SK-N-MC (cell line): ENCODE results near the gene FREM1.
A peak's percentile ranks its signal among the peaks of the same experiment; 100 is the strongest.

Experiments
- DNase-seq: peaks from one replicate; pipeline ENCODE4 v3.0.0-alpha.2; 2011; ENCODE audit warnings: low read depth, low spot score
- H3K27ac ChIP-seq: fragments of 200-600 bp; sonication (generic); 2 replicates; pipeline ENCODE4 v1.5.1; 2016; ENCODE audit warnings: mixed run types
- H3K36me3 ChIP-seq: fragments of 200-600 bp; sonication (generic); 2 replicates; pipeline ENCODE4 v1.6.1; 2017; ENCODE audit warnings: antibody characterized with exemption, low read length, mixed read lengths; ENCODE audit not compliant: insufficient read depth
- H3K4me3 ChIP-seq: fragments of 200-600 bp; sonication (generic); 2 replicates; pipeline ENCODE4 v1.5.1; 2016
- H3K9ac ChIP-seq: fragments of 200-600 bp; sonication (generic); 2 replicates; pipeline ENCODE4 v1.8.0; 2017; ENCODE audit warnings: mixed run types, mixed read lengths; ENCODE audit not compliant: insufficient read length
- H3K9me3 ChIP-seq: fragments of 200-600 bp; sonication (generic); 2 replicates; pipeline ENCODE4 v1.6.1; 2017; ENCODE audit warnings: low read depth, mild to moderate bottlenecking, antibody characterized with exemption, low read length, moderate library complexity, mixed read lengths
- EZH2 ChIP-seq: fragments of 200-600 bp; sonication (generic); IDR thresholded peaks from one replicate; pipeline ENCODE4 v1.6.1; 2017; ENCODE audit warnings: antibody characterized with exemption
- FOXP2 ChIP-seq: optimal IDR thresholded peaks from 2 replicates; pipeline ENCODE3; 2011; ENCODE audit warnings: mild to moderate bottlenecking, moderate library complexity; ENCODE audit not compliant: insufficient read depth; ENCODE audit errors: extremely low read length, control extremely low read depth
- POLR2AphosphoS5 ChIP-seq: IDR thresholded peaks from 2 replicates; pipeline ENCODE4 v1.6.1; 2012; ENCODE audit warnings: mild to moderate bottlenecking, low read depth, low read length, borderline replicate concordance

The FREM1 gene

DNA sequence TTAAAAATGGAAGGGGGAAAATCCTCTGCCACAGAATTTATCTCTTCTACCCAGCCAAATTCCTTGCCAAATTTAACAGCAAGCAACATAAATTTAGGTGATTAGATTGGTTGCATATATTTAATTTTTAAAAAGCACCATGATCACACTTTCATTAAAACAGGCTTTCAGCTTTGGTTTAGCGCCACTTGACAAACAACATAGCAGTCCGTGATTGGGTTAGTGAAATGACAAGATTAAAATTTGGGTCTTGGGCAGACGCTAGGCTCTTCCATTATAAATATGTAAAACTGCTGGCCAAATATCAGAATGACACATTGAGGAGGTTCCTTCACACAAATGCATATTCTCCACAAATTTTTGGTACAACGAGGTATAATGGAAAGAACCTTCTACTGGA is 129.5 kb downstream of the FREM1 start:
- Histone ChIP-seq H3K4me3 (no peak overlapping the region), H3K9ac (no peak overlapping the region), H3K36me3 (peaks cover 30% of the 10 kb centered on the region), H3K9me3 (no peaks in the 10 kb centered on the region), H3K27ac (no peak overlapping the region)
- no peak for TF ChIP-seq FOXP2
- no peak for DNase-seq

DNA sequence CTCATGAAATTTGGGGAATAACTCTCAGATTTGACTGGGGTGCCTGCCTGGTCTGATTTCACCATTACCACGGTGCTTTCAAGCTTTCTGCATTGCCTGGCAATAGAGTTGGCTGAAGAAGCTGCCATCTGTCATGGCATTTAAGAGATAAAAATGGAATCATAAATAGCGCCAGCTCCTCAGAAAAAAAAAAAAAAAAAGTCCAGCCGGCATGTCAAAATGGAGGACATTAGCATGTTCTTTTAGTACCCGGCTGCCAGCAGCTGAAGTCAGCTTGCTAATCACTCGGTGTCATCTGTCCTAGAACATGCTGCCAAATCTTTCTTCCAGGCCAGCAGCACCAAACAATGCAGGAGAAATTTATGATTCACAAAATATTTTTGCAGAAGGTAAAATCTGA is 130.0 kb downstream of the FREM1 start:
- Histone ChIP-seq H3K9ac (no peak overlapping the region), H3K36me3 (peaks cover 31% of the 10 kb centered on the region), H3K27ac (no peak overlapping the region), H3K9me3 (no peaks in the 10 kb centered on the region), H3K4me3 (no peak overlapping the region)
- no peak for DNase-seq
- TF ChIP-seq POLR2AphosphoS5, result no peak
- no peak for TF ChIP-seq FOXP2
- no peak for TF ChIP-seq EZH2

DNA sequence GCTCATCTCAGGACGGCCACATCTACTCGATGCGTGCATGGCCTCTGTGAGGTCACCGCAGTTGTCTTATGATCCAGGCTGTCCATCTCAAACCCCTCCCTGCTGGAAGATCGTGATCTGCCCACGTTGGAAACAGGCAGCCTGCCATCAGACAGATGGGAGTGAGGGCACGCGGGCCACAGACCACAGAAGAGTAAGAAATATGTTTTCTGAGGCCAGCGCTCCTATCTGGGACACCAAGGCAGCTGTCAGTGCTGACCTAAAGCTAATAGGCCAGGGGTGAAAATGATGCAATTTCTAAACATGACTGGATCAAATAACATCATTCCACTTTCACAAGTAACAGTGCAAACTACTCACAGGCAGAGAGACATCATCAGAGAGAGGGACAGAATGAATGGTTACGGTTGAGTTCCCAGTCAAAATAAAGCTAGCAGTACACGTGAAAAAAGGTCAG is 130.6 kb downstream of the FREM1 start:
- no peaks in the 10 kb centered on the region for H3K9me3 ChIP-seq
- no peak for TF ChIP-seq EZH2
- no peak for TF ChIP-seq FOXP2
- H3K9ac ChIP-seq, result no peak overlapping the region
- no peak overlapping the region for H3K27ac ChIP-seq
- DNase-seq, result no peak
- no peak overlapping the region for H3K4me3 ChIP-seq
- peaks cover 35% of the 10 kb centered on the region for H3K36me3 ChIP-seq

DNA sequence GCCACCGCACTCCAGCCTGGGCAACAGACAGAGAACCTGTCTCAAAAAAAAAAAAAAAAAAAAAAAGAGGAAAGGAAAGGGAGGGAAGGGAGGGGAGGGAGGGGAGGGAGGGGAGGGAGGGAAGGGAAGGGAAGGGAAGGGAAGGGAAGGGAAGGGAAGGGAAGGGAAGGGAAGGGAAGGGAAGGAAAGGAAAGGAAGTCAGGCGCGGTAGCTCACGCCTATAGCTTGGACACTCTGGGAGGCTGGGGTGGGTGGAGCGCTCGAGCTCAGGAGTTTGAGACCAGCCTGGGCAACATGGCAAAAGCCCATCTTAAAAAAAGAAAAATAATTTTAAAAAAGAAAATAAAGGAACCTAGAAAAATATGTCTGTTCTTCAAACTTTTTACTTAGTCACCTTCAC is 131.7 kb downstream of the FREM1 start:
- TF ChIP-seq POLR2AphosphoS5 (no peak), EZH2 (no peak), FOXP2 (no peak)
- H3K9me3 ChIP-seq, result no peaks in the 10 kb centered on the region
- peaks cover 26% of the 10 kb centered on the region for H3K36me3 ChIP-seq
- no peak overlapping the region for H3K4me3 ChIP-seq
- no peak overlapping the region for H3K9ac ChIP-seq
- H3K27ac ChIP-seq, result no peak overlapping the region
- DNase-seq, result no peak

DNA sequence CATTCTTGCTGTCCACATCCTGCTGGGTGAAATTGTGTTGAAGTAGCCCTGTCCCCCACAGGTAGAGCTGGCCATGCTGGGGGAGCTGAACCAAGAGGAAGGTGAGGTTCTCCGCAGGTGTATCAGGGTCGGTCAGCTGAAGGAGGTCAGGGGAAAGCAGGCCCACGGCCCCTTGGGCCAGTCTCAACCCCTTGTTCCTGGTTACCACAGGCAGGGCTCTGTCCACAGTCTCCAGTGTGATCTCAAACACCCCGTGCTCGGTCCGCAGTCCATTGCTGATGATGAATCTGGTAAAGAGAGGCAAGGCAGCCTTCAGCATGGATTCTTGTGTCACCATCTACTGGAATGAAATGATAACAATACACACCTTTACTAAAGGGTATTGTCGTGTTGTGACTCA is 134.3 kb downstream of the FREM1 start:
- Histone ChIP-seq H3K4me3 (no peak overlapping the region), H3K9ac (no peak overlapping the region), H3K9me3 (no peaks in the 10 kb centered on the region), H3K36me3 (peaks cover 14% of the 10 kb centered on the region; the same call in 1 of the 2 replicates), H3K27ac (no peak overlapping the region)
- DNase-seq, result no peak
- TF ChIP-seq POLR2AphosphoS5 (no peak), EZH2 (no peak)

DNA sequence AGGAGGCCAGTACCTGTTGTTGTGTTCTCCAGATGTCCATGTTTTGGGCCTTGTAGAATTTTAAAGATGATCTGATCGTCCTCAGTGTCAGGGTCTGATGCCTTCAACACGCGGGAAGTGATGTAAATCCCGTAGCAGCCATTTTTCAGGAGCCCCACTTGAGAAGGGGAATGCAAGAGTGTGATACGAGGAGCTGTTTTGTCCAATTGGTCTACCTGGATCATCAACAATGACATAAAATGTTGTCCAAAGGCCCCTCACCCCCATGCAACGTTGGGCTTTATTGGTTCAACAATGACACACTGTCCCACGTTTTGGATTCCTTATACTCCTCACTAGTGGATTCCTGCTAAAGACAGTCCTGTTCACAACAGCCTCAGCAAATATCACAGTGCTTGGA is 139.6 kb downstream of the FREM1 start:
- TF ChIP-seq POLR2AphosphoS5 (no peak), EZH2 (no peak), FOXP2 (no peak)
- peaks cover 4% of the 10 kb centered on the region; the same call in 1 of the 2 replicates for H3K36me3 ChIP-seq
- no peak overlapping the region for H3K4me3 ChIP-seq
- no peak overlapping the region for H3K9ac ChIP-seq
- H3K27ac ChIP-seq, result peak overlapping the region; percentile 63
- DNase-seq, result no peak
- H3K9me3 ChIP-seq, result no peaks in the 10 kb centered on the region

DNA sequence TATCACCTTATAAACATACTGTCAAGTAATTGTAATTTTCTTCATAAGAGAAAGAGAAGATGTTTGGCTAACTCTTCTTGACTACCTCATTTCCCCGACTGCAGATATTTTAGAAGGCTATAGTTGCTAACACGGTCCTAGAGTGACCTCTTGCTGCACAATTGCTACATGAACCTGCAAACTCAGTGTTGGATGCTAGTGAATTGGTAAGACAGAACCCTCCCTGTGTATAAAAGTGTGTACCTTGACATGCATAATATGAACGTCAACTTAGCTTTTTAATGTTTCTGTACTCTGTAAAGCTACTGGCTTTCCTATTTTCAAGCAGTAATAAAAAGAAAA is 141.0 kb downstream of the FREM1 start:
- Histone ChIP-seq H3K27ac (peak overlapping the region; percentile 52), H3K36me3 (no peaks in the 10 kb centered on the region), H3K9ac (no peak overlapping the region), H3K9me3 (no peaks in the 10 kb centered on the region), H3K4me3 (no peak overlapping the region)
- DNase-seq, result no peak
- TF ChIP-seq POLR2AphosphoS5, result no peak
- no peak for TF ChIP-seq FOXP2
- TF ChIP-seq EZH2, result no peak

DNA sequence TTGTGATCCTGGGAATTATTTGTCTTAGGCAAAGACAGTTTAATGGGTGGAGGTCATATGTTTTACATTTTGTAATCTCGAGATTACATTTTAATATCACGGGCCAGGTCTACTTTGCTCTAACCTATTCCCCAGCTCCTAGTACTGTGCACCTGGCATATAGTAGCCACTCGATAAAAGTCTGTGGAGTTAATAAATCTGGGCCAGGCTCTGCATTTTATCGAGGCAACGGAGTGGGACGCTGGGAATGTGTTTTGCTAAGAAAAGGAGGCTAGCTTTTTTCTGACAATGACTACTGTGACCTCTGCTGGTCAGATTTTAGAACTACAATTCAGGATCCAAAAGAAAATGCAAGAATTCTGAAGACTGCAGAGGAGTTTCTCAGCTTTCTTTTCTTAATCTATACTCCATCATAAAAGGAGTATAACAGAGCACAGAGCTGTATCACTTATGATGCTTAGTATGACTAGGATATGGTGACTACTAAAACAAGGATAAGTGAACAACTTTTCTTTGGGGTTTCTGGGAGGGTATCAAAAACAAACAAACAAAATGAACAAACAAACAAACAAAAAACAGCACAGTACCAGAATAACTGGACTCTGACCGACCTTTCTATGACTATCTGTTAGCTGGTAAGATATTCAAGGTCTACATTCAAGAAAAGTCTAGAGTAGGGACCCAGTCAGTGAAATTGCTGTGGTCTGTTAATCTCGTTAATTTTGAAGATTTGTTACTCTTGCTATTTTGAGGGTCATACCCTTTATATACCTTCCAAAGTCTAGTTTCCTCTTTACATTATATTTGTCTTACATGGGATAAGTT is 141.6 kb downstream of the FREM1 start:
- H3K27ac ChIP-seq, result peak overlapping the region; percentile 52
- peak; percentile 82 for DNase-seq
- H3K9me3 ChIP-seq, result no peaks in the 10 kb centered on the region
- peak overlapping the region; percentile 55 for H3K9ac ChIP-seq
- TF ChIP-seq EZH2, result no peak
- TF ChIP-seq POLR2AphosphoS5, result no peak
- no peak for TF ChIP-seq FOXP2
- H3K36me3 ChIP-seq, result no peaks in the 10 kb centered on the region; the same call in 1 of the 2 replicates
- 0 out of 2 replicates have a peak overlapping the region, but pooled peaks have one; percentile 17 for H3K4me3 ChIP-seq

DNA sequence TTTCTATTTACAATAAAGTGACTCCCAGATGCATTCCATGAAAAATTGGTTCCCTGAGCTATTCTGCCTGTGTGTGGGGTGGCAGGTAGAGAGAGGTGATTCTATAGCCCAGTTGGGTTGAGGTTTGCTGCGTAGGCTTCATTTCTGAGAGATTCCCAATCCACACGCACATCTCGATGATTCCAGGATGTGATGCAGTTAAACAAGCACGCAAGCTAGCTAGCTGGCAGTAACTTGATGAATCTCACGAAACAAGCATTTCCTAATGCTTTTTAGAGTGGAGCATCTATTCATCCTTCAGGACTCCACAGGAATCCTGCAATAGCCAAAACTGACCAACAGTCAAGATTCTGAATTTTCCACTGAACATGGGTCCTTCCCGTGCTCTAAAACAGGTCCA is 143.9 kb downstream of the FREM1 start:
- H3K27ac ChIP-seq, result no peak overlapping the region
- no peak overlapping the region for H3K4me3 ChIP-seq
- H3K9ac ChIP-seq, result no peak overlapping the region
- H3K36me3 ChIP-seq, result peaks cover 4% of the 10 kb centered on the region; the same call in 1 of the 2 replicates
- no peaks in the 10 kb centered on the region for H3K9me3 ChIP-seq
- DNase-seq, result no peak
- TF ChIP-seq FOXP2, result no peak
- no peak for TF ChIP-seq POLR2AphosphoS5
- TF ChIP-seq EZH2, result no peak
